Colonic mucosa (tissue), 4 donors: ENCODE data around the gene MYOZ2. TPM values are rescaled to one million over a fixed set of nuclear protein-coding genes. Genes with fewer than 3 reads are reported as not detected.

Experiments used
- DNase-seq: peaks from one replicate; pipeline ENCODE4 v3.0.0-alpha.2; 2020
- H3K27ac ChIP-seq: fragments of 200-600 bp; one replicate; pipeline ENCODE4 v1.8.0; 2021
- H3K27me3 ChIP-seq: fragments of 200-600 bp; one replicate; pipeline ENCODE4 v1.8.0; 2021
- H3K36me3 ChIP-seq: fragments of 200-600 bp; one replicate; pipeline ENCODE4 v1.8.0; 2021
- H3K4me1 ChIP-seq: fragments of 200-600 bp; one replicate; pipeline ENCODE4 v1.8.0; 2021; ENCODE audit warnings: mild to moderate bottlenecking
- H3K4me3 ChIP-seq: fragments of 200-600 bp; one replicate; pipeline ENCODE4 v1.8.0; 2021
- H3K9ac ChIP-seq, 2 donors: one replicate each; pipeline ENCODE4 v1.7.0; 2013; ENCODE audit warnings: control low read depth in 2 of 2, low read depth in 2 of 2, low read length in 2 of 2
- H3K9me3 ChIP-seq: fragments of 200-600 bp; one replicate; pipeline ENCODE4 v1.8.0; 2021
- CTCF ChIP-seq: fragments of 200-600 bp; IDR thresholded peaks from one replicate; pipeline ENCODE4 v1.8.0; 2022; ENCODE audit warnings: antibody characterized with exemption, mild to moderate bottlenecking
- intact Hi-C: fragments of 100-400 bp; cut with DNase I; formaldehyde crosslinking; loops from one replicate; pipeline ENCODE4 v1.14.1; 2022
- total RNA-seq, 2 donors: library from RNA; stranded (reverse); fragmentation: NEBNext Ultra II Directional in 1 of 2; extraction: Animal tissue kit (Norgen Biotek cat#: 25700) in 1 of 2; gene quantifications; one replicate each; pipeline ENCODE4 v1.2.1, GENCODE V29; 2021
- donor health status: healthy.
- donor health status: DM: no; HTN: no; CAD: no.
- donor health status: DM: no; HTN: no; CAD: no.

MYOZ2 gene
- total RNA-seq, 2 donors from 2014 or later = 0.08 TPM; not detected in 1

GRCh38 chr4:119204916-119205315, 69.3 kb downstream of the MYOZ2 start:
- TF ChIP-seq CTCF = no peak
- no peaks in the 10 kb centered on the region for H3K36me3 ChIP-seq
- no peak overlapping the region for H3K9ac ChIP-seq
- no peak overlapping the region for H3K4me3 ChIP-seq
- intact Hi-C loops = no loop called here
- H3K9me3 ChIP-seq = no peaks in the 10 kb centered on the region
- no peak for DNase-seq
- no peaks in the 10 kb centered on the region for H3K4me1 ChIP-seq
- no peak overlapping the region for H3K27ac ChIP-seq
- H3K27me3 ChIP-seq = no peaks in the 10 kb centered on the region

GRCh38 chr4:119205690-119206089, 70.1 kb downstream of the MYOZ2 start:
- Histone ChIP-seq H3K27ac (no peak overlapping the region), H3K9ac (no peak overlapping the region), H3K36me3 (no peaks in the 10 kb centered on the region), H3K4me3 (no peak overlapping the region), H3K9me3 (no peaks in the 10 kb centered on the region), H3K27me3 (no peaks in the 10 kb centered on the region), H3K4me1 (no peaks in the 10 kb centered on the region)
- no peak for DNase-seq
- intact Hi-C loops = no loop called here
- no peak for TF ChIP-seq CTCF

GRCh38 chr4:119206178-119206577, 70.5 kb downstream of the MYOZ2 start:
- Histone ChIP-seq H3K36me3 (no peaks in the 10 kb centered on the region), H3K27me3 (no peaks in the 10 kb centered on the region), H3K9me3 (no peaks in the 10 kb centered on the region), H3K9ac (no peak overlapping the region), H3K4me1 (no peaks in the 10 kb centered on the region), H3K27ac (no peak overlapping the region), H3K4me3 (no peak overlapping the region)
- intact Hi-C loops = no loop called here
- no peak for TF ChIP-seq CTCF
- DNase-seq = no peak

- TF ChIP-seq CTCF = no peak
- H3K9ac ChIP-seq = no peak overlapping the region
- H3K36me3 ChIP-seq = no peaks in the 10 kb centered on the region
- no peaks in the 10 kb centered on the region for H3K4me1 ChIP-seq
- H3K4me3 ChIP-seq = no peak overlapping the region
- DNase-seq = no peak
- no peaks in the 10 kb centered on the region for H3K9me3 ChIP-seq
- no peaks in the 10 kb centered on the region for H3K27me3 ChIP-seq
- intact Hi-C loops = no loop called here
- H3K27ac ChIP-seq = no peak overlapping the region
Measured at GRCh38 chr4:119207051-119207450, 71.4 kb downstream of the MYOZ2 start.

- no peaks in the 10 kb centered on the region for H3K36me3 ChIP-seq
- peak overlapping the region; percentile 3 for H3K27ac ChIP-seq
- no peak overlapping the region for H3K4me3 ChIP-seq
- intact Hi-C loops = no loop called here
- no peak for TF ChIP-seq CTCF
- no peak overlapping the region for H3K9ac ChIP-seq
- H3K27me3 ChIP-seq = no peaks in the 10 kb centered on the region
- DNase-seq = no peak
- H3K4me1 ChIP-seq = no peaks in the 10 kb centered on the region
- H3K9me3 ChIP-seq = no peaks in the 10 kb centered on the region
Measured at GRCh38 chr4:119209077-119209476, 73.4 kb downstream of the MYOZ2 start.

GRCh38 chr4:119209586-119209985, 74.0 kb downstream of the MYOZ2 start:
- Histone ChIP-seq H3K9me3 (no peaks in the 10 kb centered on the region), H3K27me3 (no peaks in the 10 kb centered on the region), H3K9ac (no peak overlapping the region), H3K4me1 (no peaks in the 10 kb centered on the region), H3K4me3 (no peak overlapping the region), H3K27ac (peak overlapping the region; percentile 3), H3K36me3 (no peaks in the 10 kb centered on the region)
- no peak for TF ChIP-seq CTCF
- DNase-seq = no peak
- intact Hi-C loops = no loop called here
